A673 (cell line): Measurements from ENCODE around the gene CAMK1D. TPM values are rescaled to one million over a fixed set of nuclear protein-coding genes. Genes with fewer than 3 reads are reported as not detected.

ENCODE experiments used
- BruUV-seq: library from RNA; stranded (reverse); fragments of 400-500 nt; replicated peaks from 2 replicates; lab custom pipeline; 2021; lab: Mats Ljungman, UMichigan
- CTCF ChIA-PET: fragments of 300-600 bp; sonication (Branson Sonifier 250); formaldehyde crosslinking; loops from one replicate; lab custom pipeline; 2022; ENCODE audit warnings: antibody characterized with exemption; lab: Charles Lee
- POLR2A ChIA-PET: fragments of 300-600 bp; sonication (Branson Sonifier 250); formaldehyde crosslinking; loops from one replicate; lab custom pipeline; 2022; ENCODE audit warnings: antibody characterized with exemption; ENCODE audit not compliant: low non-redundant PET; lab: Charles Lee
- DNase-seq: peaks from one replicate; pipeline ENCODE4 v3.0.0-alpha.2; 2015; ENCODE audit warnings: low spot score
- H3K27ac ChIP-seq: fragments of 200-600 bp; sonication (generic); 2 replicates; pipeline ENCODE4 v1.5.1; 2016; ENCODE audit warnings: mixed run types, low read depth, mild to moderate bottlenecking, mixed read lengths, antibody characterized with exemption, low read length; ENCODE audit not compliant: poor library complexity, severe bottlenecking
- H3K27me3 ChIP-seq: fragments of 200-600 bp; sonication (generic); replicated peaks from 2 replicates; pipeline ENCODE4 v1.6.1; 2017; ENCODE audit warnings: mixed run types, low read depth, mild to moderate bottlenecking, mixed read lengths, antibody characterized with exemption, low read length; ENCODE audit not compliant: insufficient read depth, poor library complexity
- H3K36me3 ChIP-seq: fragments of 200-600 bp; sonication (generic); 2 replicates; pipeline ENCODE4 v1.6.1; 2016; ENCODE audit warnings: mixed run types, mild to moderate bottlenecking, mixed read lengths, antibody characterized with exemption, low read length; ENCODE audit not compliant: insufficient read depth, poor library complexity, severe bottlenecking
- H3K4me1 ChIP-seq: fragments of 200-600 bp; sonication (generic); 2 replicates; pipeline ENCODE4 v1.6.1; 2017; ENCODE audit warnings: mixed run types, mild to moderate bottlenecking, mixed read lengths, antibody characterized with exemption, low read length; ENCODE audit not compliant: insufficient read depth, poor library complexity, severe bottlenecking
- H3K4me3 ChIP-seq: fragments of 200-600 bp; sonication (generic); 2 replicates; pipeline ENCODE4 v1.5.1; 2016; ENCODE audit warnings: low read depth, mixed run types, mild to moderate bottlenecking, mixed read lengths, low read length; ENCODE audit not compliant: poor library complexity, severe bottlenecking
- H3K9me3 ChIP-seq: fragments of 200-600 bp; sonication (generic); 2 replicates; pipeline ENCODE4 v1.6.1; 2016; ENCODE audit warnings: mixed run types, low read depth, mild to moderate bottlenecking, mixed read lengths, antibody characterized with exemption, low read length; ENCODE audit not compliant: poor library complexity, severe bottlenecking
- CTCF ChIP-seq: fragments of 300-800, 200-600 bp; sonication (generic); conservative IDR thresholded peaks from 2 replicates; pipeline ENCODE4 v1.5.1; 2017; ENCODE audit warnings: low read depth, mild to moderate bottlenecking, antibody characterized with exemption, low read length, moderate library complexity, mixed read lengths
- EZH2 ChIP-seq: fragments of 200-600 bp; sonication (generic); IDR thresholded peaks from 2 replicates; pipeline ENCODE4 v1.6.1; 2017; ENCODE audit warnings: borderline replicate concordance, low read depth, mild to moderate bottlenecking, mixed read lengths, antibody characterized with exemption, low read length; ENCODE audit not compliant: poor library complexity, severe bottlenecking
- intact Hi-C: fragments of 100-400 bp; cut with micrococcal nuclease; formaldehyde crosslinking; loops from one replicate; pipeline ENCODE4 v1.10.0; 2022; ENCODE audit not compliant: unreplicated experiment
- total RNA-seq: library from RNA; stranded (reverse); gene quantifications from 2 replicates; pipeline ENCODE4 v1.2.3, GENCODE V29; 2021

CAMK1D gene
- total RNA-seq, 1 experiment from 2014 or later: 23.7 TPM

DNA sequence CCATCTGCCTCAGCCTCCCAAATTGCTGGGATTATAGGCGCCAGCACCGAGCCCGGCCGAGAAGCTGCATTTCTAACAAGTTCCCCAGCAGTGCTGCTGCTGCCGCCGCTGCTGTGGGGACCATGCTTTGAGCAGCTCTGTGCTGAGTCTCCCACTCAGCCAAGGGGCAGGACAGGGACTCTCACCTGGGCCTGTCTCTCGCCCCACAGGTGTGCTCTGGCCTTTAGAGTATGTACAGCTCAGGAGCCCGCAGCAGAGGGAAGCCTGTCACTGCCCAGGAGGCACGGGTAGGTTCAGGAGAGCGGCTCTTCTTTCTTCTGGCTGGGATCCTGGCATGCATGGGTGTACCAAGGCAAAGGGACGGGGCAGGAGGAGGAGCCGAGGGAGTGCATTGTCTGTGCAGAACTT, 130.1 kb downstream of the CAMK1D start:
- no peak for TF ChIP-seq EZH2
- TF ChIP-seq CTCF: no peak
- POLR2A ChIA-PET: no interaction called here
- intact Hi-C loops: no loop called here
- no peak for DNase-seq
- H3K36me3 ChIP-seq: no peaks in the 10 kb centered on the region
- no peaks in the 10 kb centered on the region for H3K27me3 ChIP-seq
- BruUV-seq: no TSS peak
- H3K4me3 ChIP-seq: no peak overlapping the region
- no peak overlapping the region for H3K27ac ChIP-seq
- CTCF ChIA-PET: no interaction called here
- H3K9me3 ChIP-seq: no peaks in the 10 kb centered on the region
- peaks cover 39% of the 10 kb centered on the region for H3K4me1 ChIP-seq

GRCh38 chr10:12479924-12480323, 130.6 kb downstream of the CAMK1D start:
- POLR2A ChIA-PET: no interaction called here
- BruUV-seq: no TSS peak
- no peak for DNase-seq

DNA sequence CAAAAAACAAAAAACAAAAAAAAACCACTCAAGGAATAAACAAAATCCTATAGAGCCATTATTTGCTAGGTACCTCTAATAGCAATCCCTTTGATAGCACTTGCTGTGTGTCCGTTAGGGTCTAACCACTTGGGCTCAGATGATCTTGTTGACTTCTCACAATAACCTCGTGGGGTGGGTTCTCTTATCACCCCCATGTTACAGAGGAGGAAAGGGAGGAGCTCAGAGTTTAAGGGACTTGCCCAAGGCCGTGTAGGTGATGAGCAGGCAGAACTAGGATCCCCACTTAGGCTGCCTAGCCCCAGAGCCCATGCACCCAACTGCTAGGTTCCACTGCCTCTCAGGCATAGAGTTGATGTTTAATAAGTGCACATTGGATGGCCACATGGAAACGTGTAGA, 131.1 kb downstream of the CAMK1D start:
- H3K27me3 ChIP-seq: no peaks in the 10 kb centered on the region
- H3K4me3 ChIP-seq: no peak overlapping the region
- no TSS peak for BruUV-seq
- H3K36me3 ChIP-seq: no peaks in the 10 kb centered on the region
- no peaks in the 10 kb centered on the region for H3K9me3 ChIP-seq
- no peak for TF ChIP-seq CTCF
- no peak for TF ChIP-seq EZH2
- peaks cover 49% of the 10 kb centered on the region for H3K4me1 ChIP-seq
- CTCF ChIA-PET: no interaction called here
- no peak for DNase-seq
- no peak overlapping the region for H3K27ac ChIP-seq
- intact Hi-C loops: no loop called here
- POLR2A ChIA-PET: no interaction called here

More at GRCh38 chr10:12479924-12480323, 130.6 kb downstream of the CAMK1D start:
- peaks cover 44% of the 10 kb centered on the region for H3K4me1 ChIP-seq
- no peaks in the 10 kb centered on the region for H3K27me3 ChIP-seq
- intact Hi-C loops: no loop called here
- no peaks in the 10 kb centered on the region for H3K36me3 ChIP-seq
- CTCF ChIA-PET: no interaction called here
- no peak overlapping the region for H3K27ac ChIP-seq
- no peaks in the 10 kb centered on the region for H3K9me3 ChIP-seq
- H3K4me3 ChIP-seq: no peak overlapping the region
- no peak for TF ChIP-seq EZH2
- TF ChIP-seq CTCF: no peak
